NB4 (cell line): ENCODE results near the gene SLIT1.

Source experiments
- POLR2A ChIP-seq: IDR thresholded peaks from 2 replicates; pipeline ENCODE4 v1.6.1; 2011; ENCODE audit warnings: mild to moderate bottlenecking; ENCODE audit not compliant: insufficient read length; ENCODE audit errors: extremely low read depth
- TF ChIP-seq, protein P1 (sequence below): IDR thresholded peaks from one replicate; pipeline ENCODE4 v1.5.1; 2012; ENCODE audit warnings: low read depth, low read length
- TF ChIP-seq, protein P2 (sequence below): IDR thresholded peaks from 2 replicates; pipeline ENCODE4 v1.6.1; 2011; ENCODE audit warnings: low read depth, low read length

DNA sequence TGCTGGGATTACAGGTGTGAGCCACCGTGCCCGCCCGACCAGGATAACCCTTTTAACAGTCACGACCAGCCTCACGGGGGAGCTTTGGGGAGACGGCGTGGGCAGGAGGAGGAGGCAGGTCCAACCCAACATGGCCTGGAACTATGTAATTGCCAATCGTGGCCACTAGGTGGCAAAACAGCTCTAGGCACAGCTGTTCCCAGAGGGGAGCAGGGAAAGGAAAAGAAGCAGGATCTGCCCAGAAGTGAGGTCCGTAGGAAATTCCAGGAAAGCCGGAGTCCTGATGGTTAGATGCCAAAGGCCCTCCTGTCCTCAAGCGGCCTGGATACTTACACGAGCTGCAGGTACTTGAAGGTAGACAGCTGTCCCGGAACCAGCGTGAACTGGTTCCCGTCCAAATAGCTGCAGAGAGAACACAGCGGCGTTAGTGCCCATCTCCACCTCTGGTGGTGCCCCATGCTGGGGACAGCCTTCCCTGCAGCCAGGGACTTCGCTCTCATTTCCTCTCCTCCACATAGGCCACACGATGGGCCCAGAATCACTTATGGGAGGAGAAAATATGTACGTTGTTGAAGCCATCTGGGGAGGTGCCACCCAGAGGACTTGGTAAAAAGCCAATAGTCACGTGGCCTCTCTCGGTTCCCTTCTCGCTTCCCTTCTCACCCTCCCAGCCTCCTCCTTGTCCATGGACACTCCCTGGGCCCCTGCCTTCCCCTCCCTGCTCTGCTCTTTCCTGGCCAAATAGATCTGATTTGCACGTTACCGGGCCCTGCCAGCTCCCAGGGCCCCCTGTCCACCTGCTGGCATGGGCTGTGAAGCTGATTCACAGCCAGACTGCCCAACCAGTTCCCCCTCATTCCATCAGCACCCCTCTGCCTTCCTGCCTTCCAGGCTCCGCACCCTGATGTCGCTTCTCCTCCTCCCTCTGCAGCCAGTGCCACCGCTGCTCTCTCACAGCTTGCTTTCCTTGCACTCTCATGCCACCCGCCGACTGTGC, 148.1 kb downstream of the SLIT1 start:
- TF ChIP-seq, protein P1, sequence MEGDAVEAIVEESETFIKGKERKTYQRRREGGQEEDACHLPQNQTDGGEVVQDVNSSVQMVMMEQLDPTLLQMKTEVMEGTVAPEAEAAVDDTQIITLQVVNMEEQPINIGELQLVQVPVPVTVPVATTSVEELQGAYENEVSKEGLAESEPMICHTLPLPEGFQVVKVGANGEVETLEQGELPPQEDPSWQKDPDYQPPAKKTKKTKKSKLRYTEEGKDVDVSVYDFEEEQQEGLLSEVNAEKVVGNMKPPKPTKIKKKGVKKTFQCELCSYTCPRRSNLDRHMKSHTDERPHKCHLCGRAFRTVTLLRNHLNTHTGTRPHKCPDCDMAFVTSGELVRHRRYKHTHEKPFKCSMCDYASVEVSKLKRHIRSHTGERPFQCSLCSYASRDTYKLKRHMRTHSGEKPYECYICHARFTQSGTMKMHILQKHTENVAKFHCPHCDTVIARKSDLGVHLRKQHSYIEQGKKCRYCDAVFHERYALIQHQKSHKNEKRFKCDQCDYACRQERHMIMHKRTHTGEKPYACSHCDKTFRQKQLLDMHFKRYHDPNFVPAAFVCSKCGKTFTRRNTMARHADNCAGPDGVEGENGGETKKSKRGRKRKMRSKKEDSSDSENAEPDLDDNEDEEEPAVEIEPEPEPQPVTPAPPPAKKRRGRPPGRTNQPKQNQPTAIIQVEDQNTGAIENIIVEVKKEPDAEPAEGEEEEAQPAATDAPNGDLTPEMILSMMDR: peak; percentile 89
- no peak for TF ChIP-seq POLR2A
- TF ChIP-seq, protein P2, sequence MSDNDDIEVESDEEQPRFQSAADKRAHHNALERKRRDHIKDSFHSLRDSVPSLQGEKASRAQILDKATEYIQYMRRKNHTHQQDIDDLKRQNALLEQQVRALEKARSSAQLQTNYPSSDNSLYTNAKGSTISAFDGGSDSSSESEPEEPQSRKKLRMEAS: peak; percentile 41; the same call in 1 of the 2 replicates
